ENCODE results near the gene PBX2. TPM values are rescaled to one million over a fixed set of nuclear protein-coding genes. Genes with fewer than 3 reads are reported as not detected.

Gene PBX2
- polyA plus RNA-seq, 3 donors: 1.9 to 201 (median 4.0) TPM

GRCh38 chr6:32151181-32151862, 38.7 kb downstream of the PBX2 start:
- WGBS (ENCODE audit: insufficient coverage): 0% methylated on average over 3 of the region's 8 CpGs
- peaks cover 0 to 31% (median 11%) of the 10 kb centered on the region in 7 donors for H3K9me3 Mint-ChIP-seq
- H3K4me3 Mint-ChIP-seq: peak overlapping the region; percentile 49 to 75
- H3K36me3 Mint-ChIP-seq: peaks cover 0 to 13% of the 10 kb centered on the region in 2 donors
- H3K9ac ChIP-seq (ENCODE audit: insufficient read depth, low read length, poor library complexity, severe bottlenecking): no peak overlapping the region
- H3K27me3 ChIP-seq (ENCODE audit: control insufficient read depth in 2 of 2, insufficient read depth in 2 of 2, low read length in 2 of 2): peaks cover 36 to 74% of the 10 kb centered on the region in 2 donors
- no peak overlapping the region for H3K4me2 ChIP-seq (replicated peaks; ENCODE audit: extremely low read depth, low read length, poor library complexity, severe bottlenecking)
- H3K27ac Mint-ChIP-seq: no peak overlapping the region
- no peaks in the 10 kb centered on the region for H4K20me1 ChIP-seq (ENCODE audit: insufficient read depth, low read length)
- no peak for TF ChIP-seq CTCF (IDR thresholded peaks at IDR 0.05)
- H3K4me3 ChIP-seq (replicated peaks in 1 of 3; ENCODE audit: low read depth in 2 of 3, low read length in 3 of 3): no peak overlapping the region
- DNase-seq: no peak
- H3K4me1 Mint-ChIP-seq: peaks cover 41% of the 10 kb centered on the region
- H3K27me3 Mint-ChIP-seq (ENCODE audit: low read depth in 3 of 3): peaks cover 66 to 87% (median 79%) of the 10 kb centered on the region in 3 donors
- H3K79me2 ChIP-seq (ENCODE audit: insufficient read depth, low read length): no peaks in the 10 kb centered on the region
- intact Hi-C loops (cut with micrococcal nuclease): no loop called here
- H3K27ac ChIP-seq (ENCODE audit: low read depth in 1 of 2, low read length in 2 of 2): no peak overlapping the region
- no peak overlapping the region for H2AFZ ChIP-seq (ENCODE audit: insufficient read depth, low read depth, low read length, poor library complexity, severe bottlenecking)
- H3K4me1 ChIP-seq (ENCODE audit: control insufficient read depth in 1 of 2, insufficient read depth in 2 of 2, low read length in 2 of 2): peaks cover 33 to 37% of the 10 kb centered on the region in 2 donors
- peaks cover 0 to 11% of the 10 kb centered on the region in 2 donors for H3K9me3 ChIP-seq (replicated peaks in 1 of 2; ENCODE audit: control insufficient read depth in 1 of 2, insufficient read depth in 1 of 2, low read length in 2 of 2)
- H3K36me3 ChIP-seq (replicated peaks in 1 of 2; ENCODE audit: control insufficient read depth in 1 of 2, insufficient read depth in 2 of 2, low read length in 2 of 2): no peaks in the 10 kb centered on the region

GRCh38 chr6:32149932-32150870, 39.8 kb downstream of the PBX2 start:
- Histone ChIP-seq H3K36me3 (replicated peaks in 1 of 2; ENCODE audit: control insufficient read depth in 1 of 2, insufficient read depth in 2 of 2, low read length in 2 of 2) (no peaks in the 10 kb centered on the region), H3K27me3 (ENCODE audit: control insufficient read depth in 2 of 2, insufficient read depth in 2 of 2, low read length in 2 of 2) (peaks cover 36 to 74% of the 10 kb centered on the region in 2 donors), H3K9me3 (replicated peaks in 1 of 2; ENCODE audit: control insufficient read depth in 1 of 2, insufficient read depth in 1 of 2, low read length in 2 of 2) (peaks cover 0 to 11% of the 10 kb centered on the region in 2 donors), H3K4me3 (replicated peaks in 1 of 3; ENCODE audit: low read depth in 2 of 3, low read length in 3 of 3) (no peak overlapping the region), H3K4me2 (replicated peaks; ENCODE audit: extremely low read depth, low read length, poor library complexity, severe bottlenecking) (no peak overlapping the region), H4K20me1 (ENCODE audit: insufficient read depth, low read length) (no peaks in the 10 kb centered on the region), H2AFZ (ENCODE audit: insufficient read depth, low read depth, low read length, poor library complexity, severe bottlenecking) (no peak overlapping the region), H3K4me1 (ENCODE audit: control insufficient read depth in 1 of 2, insufficient read depth in 2 of 2, low read length in 2 of 2) (peaks cover 33 to 37% of the 10 kb centered on the region in 2 donors), H3K79me2 (ENCODE audit: insufficient read depth, low read length) (no peaks in the 10 kb centered on the region), H3K9ac (ENCODE audit: insufficient read depth, low read length, poor library complexity, severe bottlenecking) (no peak overlapping the region), H3K27ac (ENCODE audit: low read depth in 1 of 2, low read length in 2 of 2) (no peak overlapping the region)
- Mint-ChIP-seq H3K36me3 (peaks cover 0 to 13% of the 10 kb centered on the region in 2 donors), H3K27me3 (ENCODE audit: low read depth in 3 of 3) (peaks cover 66 to 89% (median 79%) of the 10 kb centered on the region in 3 donors), H3K9me3 (peaks cover 0 to 31% (median 11%) of the 10 kb centered on the region in 7 donors), H3K27ac (no peak overlapping the region), H3K4me1 (peaks cover 40% of the 10 kb centered on the region), H3K4me3 (peak overlapping the region; percentile 9 to 95)
- no peak for TF ChIP-seq CTCF (IDR thresholded peaks at IDR 0.05)
- intact Hi-C loops (cut with micrococcal nuclease): no loop called here
- DNase-seq: no peak
- WGBS (ENCODE audit: insufficient coverage): 57% methylated on average over 51 of the region's 55 CpGs
